Neural progenitor cell (in vitro differentiated cells): ENCODE results near the gene CACNB4. TPM values are rescaled to one million over a fixed set of nuclear protein-coding genes. Genes with fewer than 3 reads are reported as not detected.

Experiments used
- DNase-seq: peaks from one replicate; pipeline ENCODE4 v3.0.0-alpha.2; 2016; ENCODE audit warnings: low spot score
- H2AFZ ChIP-seq: fragments of 200-600 bp; sonication (generic); replicated peaks from 2 replicates; pipeline ENCODE4 v1.6.1; 2016; ENCODE audit warnings: antibody characterized with exemption
- H3F3A ChIP-seq: fragments of 200-600 bp; sonication (generic); 2 replicates; pipeline ENCODE4 v1.6.1; 2016; ENCODE audit warnings: antibody characterized with exemption, low read depth
- H3K27ac ChIP-seq: fragments of 200-600 bp; sonication (generic); 2 replicates; pipeline ENCODE4 v1.5.1; 2016; ENCODE audit warnings: mild to moderate bottlenecking
- H3K27me3 ChIP-seq: fragments of 200-600 bp; sonication (generic); 2 replicates; pipeline ENCODE4 v1.6.1; 2016; ENCODE audit warnings: mild to moderate bottlenecking, moderate library complexity
- H3K36me3 ChIP-seq: fragments of 200-600 bp; sonication (generic); 2 replicates; pipeline ENCODE4 v1.5.1; 2016
- H3K4me1 ChIP-seq: fragments of 200-600 bp; sonication (generic); 2 replicates; pipeline ENCODE4 v1.6.1; 2016; ENCODE audit warnings: mixed run types
- H3K4me2 ChIP-seq: fragments of 200-600 bp; sonication (generic); 2 replicates; pipeline ENCODE4 v1.6.1; 2016
- H3K4me3 ChIP-seq: fragments of 200-600 bp; sonication (generic); 2 replicates; pipeline ENCODE4 v1.5.1; 2016
- H3K79me2 ChIP-seq: fragments of 200-600 bp; sonication (generic); 2 replicates; pipeline ENCODE4 v1.6.1; 2016; ENCODE audit warnings: low read depth
- H3K9ac ChIP-seq: fragments of 200-600 bp; sonication (generic); 2 replicates; pipeline ENCODE4 v1.6.1; 2016
- H3K9me3 ChIP-seq: fragments of 200-600 bp; sonication (generic); 2 replicates; pipeline ENCODE4 v1.5.1; 2016; ENCODE audit warnings: low read depth
- H4K20me1 ChIP-seq: fragments of 200-600 bp; sonication (generic); 2 replicates; pipeline ENCODE4 v1.6.1; 2016; ENCODE audit warnings: low read depth
- H3K27ac Mint-ChIP-seq: 3 replicates; pipeline ENCODE4 v1.8.0; 2021; ENCODE audit warnings: mixed read lengths
- H3K27me3 Mint-ChIP-seq: 2 replicates; pipeline ENCODE4 v1.8.0; 2022; ENCODE audit warnings: low read depth, mild to moderate bottlenecking, inconsistent platforms, moderate library complexity, mixed read lengths; ENCODE audit not compliant: insufficient read depth
- H3K36me3 Mint-ChIP-seq: 3 replicates; pipeline ENCODE4 v1.8.0; 2021; ENCODE audit warnings: mixed read lengths
- H3K4me1 Mint-ChIP-seq: 3 replicates; pipeline ENCODE4 v1.8.0; 2021; ENCODE audit warnings: mixed read lengths
- H3K4me3 Mint-ChIP-seq: 3 replicates; pipeline ENCODE4 v1.8.0; 2021; ENCODE audit warnings: mild to moderate bottlenecking, moderate library complexity, mixed read lengths
- H3K9me3 Mint-ChIP-seq: 3 replicates; pipeline ENCODE4 v1.8.0; 2020; ENCODE audit warnings: mixed read lengths
- EZH2 ChIP-seq: fragments of 200-600 bp; sonication (generic); IDR thresholded peaks from 2 replicates; pipeline ENCODE4 v1.6.1; 2017; ENCODE audit warnings: antibody characterized with exemption, mild to moderate bottlenecking, moderate library complexity
- EZH2phosphoT487 ChIP-seq: fragments of 200-600 bp; sonication (generic); IDR thresholded peaks from 2 replicates; pipeline ENCODE4 v1.6.1; 2017; ENCODE audit warnings: antibody characterized with exemption
- total RNA-seq: library from RNA; depleted of rRNA; stranded (reverse); fragments of >200 nt; gene quantifications from 2 replicates; pipeline ENCODE4 v1.2.3, GENCODE V29; 2015; ENCODE audit warnings: low replicate concordance
- TF ChIP-seq, protein P1 (sequence below): fragments of 200-600 bp; sonication (generic); IDR thresholded peaks from 2 replicates; pipeline ENCODE4 v1.5.1; 2017; ENCODE audit warnings: antibody characterized with exemption, mild to moderate bottlenecking

CACNB4 gene
- total RNA-seq, 1 donor from 2014 or later: 14.2 TPM

DNA sequence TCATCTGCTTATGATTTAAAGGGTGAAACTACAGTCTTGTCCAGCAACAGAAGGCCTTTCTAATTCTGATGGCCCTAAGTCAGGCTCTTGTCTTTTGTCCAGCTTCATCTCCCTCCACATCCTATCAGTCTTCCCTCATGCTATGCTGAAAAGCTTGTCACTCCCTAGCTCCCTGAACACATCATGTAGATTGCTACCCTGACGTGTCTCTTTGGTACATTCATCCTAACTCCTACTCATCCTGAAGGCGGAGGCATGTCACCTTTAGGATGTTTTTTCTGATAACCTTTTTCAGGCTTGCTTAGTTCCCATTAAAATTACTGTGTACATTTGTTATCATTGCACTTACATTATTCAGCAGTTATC lies 192.2 kb downstream of the CACNB4 start:
- no peaks in the 10 kb centered on the region for H4K20me1 ChIP-seq
- TF ChIP-seq, protein P1, sequence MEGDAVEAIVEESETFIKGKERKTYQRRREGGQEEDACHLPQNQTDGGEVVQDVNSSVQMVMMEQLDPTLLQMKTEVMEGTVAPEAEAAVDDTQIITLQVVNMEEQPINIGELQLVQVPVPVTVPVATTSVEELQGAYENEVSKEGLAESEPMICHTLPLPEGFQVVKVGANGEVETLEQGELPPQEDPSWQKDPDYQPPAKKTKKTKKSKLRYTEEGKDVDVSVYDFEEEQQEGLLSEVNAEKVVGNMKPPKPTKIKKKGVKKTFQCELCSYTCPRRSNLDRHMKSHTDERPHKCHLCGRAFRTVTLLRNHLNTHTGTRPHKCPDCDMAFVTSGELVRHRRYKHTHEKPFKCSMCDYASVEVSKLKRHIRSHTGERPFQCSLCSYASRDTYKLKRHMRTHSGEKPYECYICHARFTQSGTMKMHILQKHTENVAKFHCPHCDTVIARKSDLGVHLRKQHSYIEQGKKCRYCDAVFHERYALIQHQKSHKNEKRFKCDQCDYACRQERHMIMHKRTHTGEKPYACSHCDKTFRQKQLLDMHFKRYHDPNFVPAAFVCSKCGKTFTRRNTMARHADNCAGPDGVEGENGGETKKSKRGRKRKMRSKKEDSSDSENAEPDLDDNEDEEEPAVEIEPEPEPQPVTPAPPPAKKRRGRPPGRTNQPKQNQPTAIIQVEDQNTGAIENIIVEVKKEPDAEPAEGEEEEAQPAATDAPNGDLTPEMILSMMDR: no peak
- no peak for TF ChIP-seq EZH2phosphoT487
- TF ChIP-seq EZH2: no peak
- H3K4me1 ChIP-seq: peaks cover 14% of the 10 kb centered on the region
- no peak overlapping the region for H3K4me3 ChIP-seq
- H2AFZ ChIP-seq: no peak overlapping the region
- H3K27ac ChIP-seq: no peak overlapping the region
- Mint-ChIP-seq H3K4me1 (peaks cover 13% of the 10 kb centered on the region), H3K27ac (no peak overlapping the region), H3K27me3 (no peaks in the 10 kb centered on the region), H3K4me3 (no peak overlapping the region), H3K9me3 (peaks cover 7% of the 10 kb centered on the region), H3K36me3 (no peaks in the 10 kb centered on the region)
- no peaks in the 10 kb centered on the region for H3K79me2 ChIP-seq
- no peak overlapping the region for H3K9ac ChIP-seq
- no peaks in the 10 kb centered on the region for H3K36me3 ChIP-seq
- no peaks in the 10 kb centered on the region for H3K27me3 ChIP-seq
- no peak for DNase-seq
- H3K4me2 ChIP-seq: no peak overlapping the region
- H3F3A ChIP-seq: peaks cover 15% of the 10 kb centered on the region
- H3K9me3 ChIP-seq: no peaks in the 10 kb centered on the region

DNA sequence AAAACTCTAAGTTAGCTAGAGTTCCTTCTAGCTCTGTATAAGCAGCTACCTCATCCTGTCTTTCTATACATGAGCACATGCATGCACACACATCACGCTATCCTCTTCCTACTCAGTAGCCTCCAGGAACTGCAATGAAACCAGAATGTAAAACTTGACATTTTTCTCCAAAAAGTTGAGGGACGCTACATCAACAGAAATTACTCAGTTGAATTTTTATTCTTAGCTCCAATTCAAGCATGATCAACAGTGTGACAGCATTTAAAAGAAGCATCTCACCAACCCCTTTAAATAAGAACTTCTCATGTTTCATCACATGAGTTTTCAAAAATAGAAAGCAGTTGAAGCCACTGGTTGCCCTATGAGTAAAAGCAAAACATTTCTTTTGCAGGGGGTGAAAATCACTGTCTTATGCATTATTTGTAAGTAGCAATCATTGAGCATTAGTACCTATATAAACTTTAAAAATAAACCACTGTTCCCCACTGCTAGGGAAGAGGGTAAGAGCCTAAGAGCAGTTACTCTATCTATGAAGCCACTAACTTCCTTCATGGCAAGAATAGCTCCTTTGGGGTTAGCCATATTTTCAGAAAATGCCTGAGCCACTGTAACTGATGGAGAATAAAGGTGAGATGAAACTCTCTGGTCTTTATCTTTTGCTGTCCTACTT lies 192.7 kb downstream of the CACNB4 start:
- TF ChIP-seq EZH2phosphoT487: no peak
- no peak for TF ChIP-seq EZH2
- TF ChIP-seq, protein P1: no peak
- Histone ChIP-seq H3K79me2 (no peaks in the 10 kb centered on the region), H3K36me3 (no peaks in the 10 kb centered on the region), H3K9ac (no peak overlapping the region), H3K27me3 (no peaks in the 10 kb centered on the region), H3K4me2 (no peak overlapping the region), H3K4me1 (peaks cover 14% of the 10 kb centered on the region), H3F3A (peaks cover 15% of the 10 kb centered on the region), H2AFZ (no peak overlapping the region), H3K27ac (no peak overlapping the region), H3K4me3 (no peak overlapping the region), H3K9me3 (no peaks in the 10 kb centered on the region), H4K20me1 (no peaks in the 10 kb centered on the region)
- Mint-ChIP-seq H3K9me3 (peaks cover 6% of the 10 kb centered on the region), H3K4me3 (no peak overlapping the region), H3K27me3 (no peaks in the 10 kb centered on the region), H3K27ac (no peak overlapping the region), H3K36me3 (no peaks in the 10 kb centered on the region), H3K4me1 (peaks cover 13% of the 10 kb centered on the region)
- no peak for DNase-seq

DNA sequence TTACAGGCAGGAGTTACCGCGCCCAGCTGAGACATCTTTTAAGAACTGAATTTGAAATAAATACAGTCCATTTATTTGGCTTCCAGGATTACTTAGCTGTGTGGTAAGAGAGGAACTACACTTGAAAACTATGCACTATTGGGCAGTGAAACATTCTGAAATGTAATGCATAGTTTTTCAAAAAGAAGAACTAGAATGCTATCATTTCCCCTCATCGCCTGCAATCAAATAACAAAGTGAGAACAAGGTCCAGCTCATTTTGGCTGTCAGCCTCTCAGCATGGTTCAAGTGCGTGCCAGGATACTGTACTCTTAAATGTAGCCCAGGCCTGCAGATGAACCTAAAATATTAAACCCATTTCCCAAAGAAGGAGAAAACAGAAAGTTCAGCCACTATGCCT lies 194.0 kb downstream of the CACNB4 start:
- Histone ChIP-seq H3K4me3 (no peak overlapping the region), H4K20me1 (no peaks in the 10 kb centered on the region), H3K9me3 (no peaks in the 10 kb centered on the region), H3F3A (peaks cover 15% of the 10 kb centered on the region), H3K79me2 (no peaks in the 10 kb centered on the region), H3K27me3 (no peaks in the 10 kb centered on the region), H3K36me3 (no peaks in the 10 kb centered on the region), H3K27ac (no peak overlapping the region), H3K9ac (no peak overlapping the region), H3K4me1 (peaks cover 14% of the 10 kb centered on the region), H2AFZ (no peak overlapping the region), H3K4me2 (no peak overlapping the region)
- H3K27me3 Mint-ChIP-seq: no peaks in the 10 kb centered on the region
- no peak for DNase-seq
- no peaks in the 10 kb centered on the region for H3K36me3 Mint-ChIP-seq
- H3K4me3 Mint-ChIP-seq: no peak overlapping the region
- no peak overlapping the region for H3K27ac Mint-ChIP-seq
- TF ChIP-seq, protein P1: no peak
- TF ChIP-seq EZH2: no peak
- TF ChIP-seq EZH2phosphoT487: no peak
- peaks cover 13% of the 10 kb centered on the region for H3K4me1 Mint-ChIP-seq
- peaks cover under 1% of the 10 kb centered on the region for H3K9me3 Mint-ChIP-seq
